KMS-11 (cell line): ENCODE results near the gene CCDC152.
"Not testable (repeated sequence)": the region's sequence is repeated elsewhere in the genome, so short reads cannot be mapped to it uniquely, and the experiment has no call there.

ENCODE experiments used
- H2AFZ ChIP-seq: fragments of 200-600 bp; sonication (generic); 2 replicates; pipeline ENCODE4 v1.6.1; 2016; ENCODE audit warnings: antibody characterized with exemption, mixed run types, low read depth
- H3K27ac ChIP-seq: fragments of 200-600 bp; sonication (generic); 2 replicates; pipeline ENCODE4 v1.6.1; 2016; ENCODE audit warnings: mild to moderate bottlenecking, mixed run types
- H3K27me3 ChIP-seq: fragments of 200-600 bp; sonication (generic); 2 replicates; pipeline ENCODE4 v1.6.1; 2017; ENCODE audit warnings: mild to moderate bottlenecking, low read depth, mixed run types, moderate library complexity; ENCODE audit not compliant: insufficient read depth
- H3K36me3 ChIP-seq: fragments of 200-600 bp; sonication (generic); 2 replicates; pipeline ENCODE4 v1.6.1; 2017; ENCODE audit warnings: mild to moderate bottlenecking, mixed run types; ENCODE audit not compliant: insufficient read depth
- H3K4me1 ChIP-seq: fragments of 200-600 bp; sonication (generic); 2 replicates; pipeline ENCODE4 v1.6.1; 2016; ENCODE audit warnings: mild to moderate bottlenecking, low read depth, mixed run types; ENCODE audit not compliant: poor library complexity, severe bottlenecking
- H3K4me2 ChIP-seq: fragments of 200-600 bp; sonication (generic); 2 replicates; pipeline ENCODE4 v1.7.0; 2016; ENCODE audit warnings: mild to moderate bottlenecking, mixed run types
- H3K4me3 ChIP-seq: fragments of 200-600 bp; sonication (generic); IDR thresholded peaks from 2 replicates; pipeline ENCODE4 v1.6.1; 2017; ENCODE audit warnings: low read depth, low read length, mixed read lengths; ENCODE audit not compliant: insufficient read depth
- H3K79me2 ChIP-seq: fragments of 200-600 bp; sonication (generic); 2 replicates; pipeline ENCODE4 v1.6.1; 2016; ENCODE audit warnings: low read depth, mixed run types; ENCODE audit not compliant: insufficient read depth
- H3K9ac ChIP-seq: fragments of 200-600 bp; sonication (generic); 2 replicates; pipeline ENCODE4 v1.6.1; 2016; ENCODE audit warnings: mild to moderate bottlenecking, mixed run types
- H4K20me1 ChIP-seq: fragments of 200-600 bp; sonication (generic); 2 replicates; pipeline ENCODE4 v1.6.1; 2016; ENCODE audit warnings: mild to moderate bottlenecking, mixed run types; ENCODE audit not compliant: insufficient read depth
- CTCF ChIP-seq: fragments of 200-600 bp; sonication (generic); conservative IDR thresholded peaks from 2 replicates; pipeline ENCODE4 v1.6.1; 2017; ENCODE audit warnings: low read depth, mild to moderate bottlenecking, antibody characterized with exemption, low read length, moderate library complexity, mixed read lengths

The CCDC152 gene

GRCh38 chr5:42811591-42812446 is 55.2 kb downstream of the CCDC152 start, which contains the start of gene SELENOP:
Gene SELENOP, minus strand, starts transcription at chr5:42811892. Its CDS starts 3,539 bp downstream, at chr5:42808353.
- no peaks in the 10 kb centered on the region for H3K27me3 ChIP-seq
- H2AFZ ChIP-seq, result peak within 1 kb of the TSS; percentile 58
- H3K4me2 ChIP-seq, result peak within 1 kb of the TSS; percentile 38
- H3K36me3 ChIP-seq, result no peaks in the 10 kb centered on the region
- no peak for TF ChIP-seq CTCF
- peaks cover 19% of the 10 kb centered on the region for H3K4me1 ChIP-seq
- no peaks in the 10 kb centered on the region for H4K20me1 ChIP-seq
- H3K4me3 ChIP-seq, result no peak within 1 kb of the TSS
- no peaks in the 10 kb centered on the region for H3K79me2 ChIP-seq
- peak within 1 kb of the TSS; percentile 30; the same call in 1 of the 2 replicates for H3K27ac ChIP-seq
- no peak within 1 kb of the TSS; the same call in 1 of the 2 replicates for H3K9ac ChIP-seq

GRCh38 chr5:42812620-42813019 is 56.0 kb downstream of the CCDC152 start:
- Histone ChIP-seq H3K4me2 (no peak overlapping the region; the same call in 1 of the 2 replicates), H3K79me2 (no peaks in the 10 kb centered on the region), H3K36me3 (no peaks in the 10 kb centered on the region), H3K9ac (no peak overlapping the region), H2AFZ (0 out of 2 replicates have a peak overlapping the region, but pooled peaks have one; percentile 58), H4K20me1 (no peaks in the 10 kb centered on the region), H3K4me3 (no peak overlapping the region), H3K4me1 (peaks cover 19% of the 10 kb centered on the region), H3K27ac (no peak overlapping the region), H3K27me3 (no peaks in the 10 kb centered on the region)
- no peak for TF ChIP-seq CTCF

- TF ChIP-seq CTCF, result no peak
- Histone ChIP-seq H2AFZ (no peak overlapping the region), H3K36me3 (no peaks in the 10 kb centered on the region), H3K4me3 (no peak overlapping the region), H4K20me1 (no peaks in the 10 kb centered on the region), H3K4me2 (no peak overlapping the region), H3K27me3 (no peaks in the 10 kb centered on the region), H3K79me2 (no peaks in the 10 kb centered on the region), H3K4me1 (peaks cover 19% of the 10 kb centered on the region), H3K27ac (no peak overlapping the region), H3K9ac (no peak overlapping the region)
These were observed 56.9 kb downstream of the CCDC152 start for GRCh38 chr5:42813533-42813932.

GRCh38 chr5:42816546-42816945 is 59.9 kb downstream of the CCDC152 start:
- not testable (repeated sequence) for H4K20me1 ChIP-seq, H3K36me3 ChIP-seq, H3K79me2 ChIP-seq, H3K9ac ChIP-seq, H3K27ac ChIP-seq, H3K4me3 ChIP-seq, H2AFZ ChIP-seq, H3K27me3 ChIP-seq, H3K4me2 ChIP-seq, H3K4me1 ChIP-seq

GRCh38 chr5:42819745-42820144 is 63.1 kb downstream of the CCDC152 start:
- no peaks in the 10 kb centered on the region for H3K27me3 ChIP-seq
- no peaks in the 10 kb centered on the region for H3K4me1 ChIP-seq
- H3K4me3 ChIP-seq, result no peak overlapping the region
- H3K36me3 ChIP-seq, result no peaks in the 10 kb centered on the region
- no peaks in the 10 kb centered on the region for H4K20me1 ChIP-seq
- no peak overlapping the region for H3K4me2 ChIP-seq
- H3K79me2 ChIP-seq, result no peaks in the 10 kb centered on the region
- H2AFZ ChIP-seq, result no peak overlapping the region
- no peak overlapping the region for H3K9ac ChIP-seq
- no peak for TF ChIP-seq CTCF
- H3K27ac ChIP-seq, result no peak overlapping the region
